GM12878 (cell line): ENCODE measurements around the gene HADHA. TPM values are rescaled to one million over a fixed set of nuclear protein-coding genes. Genes with fewer than 3 reads are reported as not detected.

Experiments
- ATAC-seq: fragments of 200-7000 bp; cut with Tn5 transposase; 3 replicates; pipeline ENCODE4 v1.9.1; 2020; ENCODE audit warnings: mild to moderate bottlenecking, moderate library complexity
- BruUV-seq: library from RNA; stranded (reverse); fragments of 400-500 nt; replicated peaks from 2 replicates; lab custom pipeline; 2021; lab: Mats Ljungman, UMichigan
- CTCF ChIA-PET: fragments of 300-600 bp; sonication (Branson Sonifier 250); formaldehyde crosslinking; extraction: SDS; loops from one replicate; lab custom pipeline; 2021; ENCODE audit warnings: inconsistent platforms; lab: Yijun Ruan, JAX
- POLR2A ChIA-PET: fragments of 350-600 bp; formaldehyde crosslinking; extraction: SDS; loops from one replicate; lab custom pipeline; 2021; ENCODE audit warnings: inconsistent platforms; lab: Charles Lee
- RAD21 ChIA-PET: fragments of 300-600 bp; sonication (Branson Sonifier 250); formaldehyde crosslinking; loops from one replicate; lab custom pipeline; 2023; ENCODE audit warnings: antibody characterized with exemption; ENCODE audit not compliant: unreplicated experiment; lab: Charles Lee
- SMC1A ChIA-PET: fragments of 300-600 bp; sonication (Branson Sonifier 250); formaldehyde crosslinking; loops from one replicate; lab custom pipeline; 2023; ENCODE audit not compliant: unreplicated experiment, uncharacterized antibody; lab: Charles Lee
- DNase-seq: peaks from one replicate; pipeline ENCODE4 v3.0.0-alpha.2; 2011; ENCODE audit warnings: low read depth, low spot score
- FAIRE-seq: peaks from 3 replicates; lab custom pipeline; 2011; peaks lifted over from hg19 to GRCh38; lab: Jason Lieb, UNC
- H2AFZ ChIP-seq: 2 replicates; pipeline ENCODE4 v1.6.0; 2011; ENCODE audit warnings: low read depth, low read length, control low read depth; ENCODE audit not compliant: control insufficient read depth
- H3K27ac ChIP-seq: 2 replicates; pipeline ENCODE4 v1.5.1; 2011; ENCODE audit warnings: control low read depth; ENCODE audit not compliant: control insufficient read depth, insufficient read depth
- H3K27me3 ChIP-seq, 2 experiments: replicated peaks in 1 of 2; 2 replicates each; pipeline versions ENCODE4 v1.6.0 to v1.6.1; 2011; ENCODE audit warnings: low read length in 1 of 2; ENCODE audit not compliant: control insufficient read depth in 2 of 2, insufficient read depth in 2 of 2
- H3K36me3 ChIP-seq, 2 experiments: 2 replicates each; pipeline ENCODE4 v1.5.1; 2011; ENCODE audit warnings: low read length in 1 of 2; ENCODE audit not compliant: control insufficient read depth in 2 of 2, insufficient read depth in 2 of 2
- H3K4me1 ChIP-seq: 2 replicates; pipeline ENCODE4 v1.6.1; 2011; ENCODE audit warnings: mild to moderate bottlenecking, low read length, moderate library complexity, mixed read lengths; ENCODE audit not compliant: control insufficient read depth, insufficient read depth
- H3K4me2 ChIP-seq: 2 replicates; pipeline ENCODE4 v1.6.0; 2011; ENCODE audit warnings: control low read depth; ENCODE audit not compliant: control insufficient read depth, insufficient read depth
- H3K4me3 ChIP-seq: fragments of 200-600 bp; sonication (generic); 2 replicates; pipeline ENCODE4 v1.5.1; 2016
- H3K79me2 ChIP-seq: 2 replicates; pipeline ENCODE4 v1.6.0; 2011; ENCODE audit warnings: low read length; ENCODE audit not compliant: control insufficient read depth, insufficient read depth
- H3K9ac ChIP-seq: 2 replicates; pipeline ENCODE4 v1.8.0; 2011; ENCODE audit warnings: low read length, control low read depth, mixed read lengths; ENCODE audit not compliant: control insufficient read depth, insufficient read depth
- H3K9me3 ChIP-seq: replicated peaks from 3 replicates; pipeline ENCODE4 v1.5.1; 2011; ENCODE audit warnings: mild to moderate bottlenecking, low read length; ENCODE audit not compliant: control insufficient read depth, insufficient read depth
- H4K20me1 ChIP-seq: 2 replicates; pipeline ENCODE4 v1.6.0; 2011; ENCODE audit not compliant: control insufficient read depth, insufficient read depth
- CBFB ChIP-seq: IDR thresholded peaks from 2 replicates; pipeline ENCODE4 v1.6.1; 2016; ENCODE audit warnings: antibody characterized with exemption, low read depth
- FOS ChIP-seq: IDR thresholded peaks from 3 replicates; pipeline ENCODE4 v1.6.1; 2011; ENCODE audit warnings: borderline replicate concordance; ENCODE audit not compliant: insufficient read length; ENCODE audit errors: extremely low read depth
- MXI1 ChIP-seq: fragments of 150-350 bp; IDR thresholded peaks from 2 replicates; pipeline ENCODE4 v1.6.1; 2011; ENCODE audit warnings: low read depth, mild to moderate bottlenecking, inconsistent platforms, low read length, improper control_type of control experiment
- NBN ChIP-seq: fragments of 450-650 bp; IDR thresholded peaks from 2 replicates; pipeline ENCODE4 v1.6.1; 2016
- NR2C1 ChIP-seq: fragments of 450-650 bp; IDR thresholded peaks from 2 replicates; pipeline ENCODE4 v1.6.1; 2017; ENCODE audit warnings: antibody characterized with exemption, mild to moderate bottlenecking, moderate library complexity
- RFX5 ChIP-seq: IDR thresholded peaks from 2 replicates; pipeline ENCODE4 v1.6.1; 2011; ENCODE audit warnings: low read depth, low read length, improper control_type of control experiment
- SIN3A ChIP-seq: IDR thresholded peaks from 2 replicates; pipeline ENCODE4 v1.6.1; 2012; ENCODE audit warnings: low read depth, low read length, improper control_type of control experiment
- SMAD1 ChIP-seq: fragments of 450-650 bp; IDR thresholded peaks from 2 replicates; pipeline ENCODE4 v1.6.1; 2018; ENCODE audit warnings: mild to moderate bottlenecking, low read depth; ENCODE audit not compliant: partially characterized antibody
- SPI1 ChIP-seq: IDR thresholded peaks from 2 replicates; pipeline ENCODE4 v1.6.1; 2011; ENCODE audit warnings: low read depth, mild to moderate bottlenecking, low read length, moderate library complexity, borderline replicate concordance; ENCODE audit not compliant: insufficient read depth
- TCF12 ChIP-seq: IDR thresholded peaks from 2 replicates; pipeline ENCODE4 v1.6.1; 2011; ENCODE audit warnings: low read depth, mild to moderate bottlenecking, low read length
- WGBS: methylation state at CpG from one replicate; pipeline ENCODE4 v1.1.6; 2016; ENCODE audit warnings: low lambda C conversion rate; ENCODE audit not compliant: insufficient replicate concordance, insufficient coverage; ENCODE audit errors: missing lambda C conversion rate; 5-methylcytosine and 5-hydroxymethylcytosine counted together
- in situ Hi-C: fragments of 300-500 bp; cut with MboI; formaldehyde crosslinking; loops from 9 replicates; pipeline ENCODE4 v1.14.3; 2018; ENCODE audit warnings: mixed read lengths
- intact Hi-C: fragments of 100-400 bp; cut with micrococcal nuclease; formaldehyde crosslinking; loops from one replicate; pipeline ENCODE4 v1.14.2; 2022; ENCODE audit not compliant: unreplicated experiment
- polyA plus RNA-seq, 11 experiments: library from polyadenylated mRNA; depleted of rRNA in 4 of 11; unstranded in 6 of 11; stranded (reverse) in 5 of 11; fragments of >200 nt; fragmentation: Nextera tagmentation in 4 of 11; fragmentation: Illumina TruSeq in 1 of 11; extraction: Ambion mirVana in 4 of 11; extraction: Trizol in 1 of 11; gene quantifications; 1 replicate in 1 of 11; 2 replicates in 10 of 11; pipeline versions ENCODE4 v1.2.1 to v1.2.3, GENCODE V29; 2011 to 2016; ENCODE audit warnings: inconsistent platforms in 2 of 11, missing spikeins in 2 of 11, low read depth in 1 of 11
- total RNA-seq, 4 experiments: library from RNA; depleted of rRNA in 3 of 4; stranded (reverse); fragments of >200 nt in 3 of 4; fragmentation: Illumina TruSeq in 1 of 4; extraction: Trizol in 1 of 4; gene quantifications; 2 replicates each; pipeline versions ENCODE4 v1.2.1 to v1.2.3, GENCODE V29; 2013 to 2021
- TF ChIP-seq, protein P1 (sequence below): fragments of 450-650 bp; formaldehyde crosslinking; IDR thresholded peaks from 2 replicates; pipeline ENCODE4 v1.4.0; 2020; ENCODE audit warnings: mild to moderate bottlenecking, moderate library complexity
- TF ChIP-seq, protein P2 (sequence below): fragments of 450-650 bp; IDR thresholded peaks from 2 replicates; pipeline ENCODE4 v1.6.1; 2017; ENCODE audit warnings: mild to moderate bottlenecking, moderate library complexity
- TF ChIP-seq, protein P3 (sequence below): fragments of 150-350 bp; IDR thresholded peaks from 2 replicates; pipeline ENCODE4 v1.6.1; 2016; ENCODE audit warnings: low read depth, low read length

The HADHA gene
- total and polyA plus RNA-seq, 10 of the 15 experiments (the other 5 are each of a cell fraction or from before 2014, with no cell fraction given): 109 to 207 (median 165) TPM

GRCh38 chr2:26274058-26274613 lies 29.7 kb upstream of the HADHA start:
- FAIRE-seq (no peak), ATAC-seq (no peak), DNase-seq (no peak)
- H3K4me3 ChIP-seq: no peak overlapping the region
- peaks cover 0 to 14% of the 10 kb centered on the region in 2 experiments for H3K36me3 ChIP-seq
- ChIA-PET SMC1A (interaction anchor here (1.0 to 2.6 kb wide), 7 partner anchors 14 to 39 kb away, joined by 3 to 12 read pairs (median 4); partner anchors contain the start of genes HADHA and HADHB), CTCF (interaction anchor here (0.6 to 1.6 kb wide), 5 partner anchors 11 to 57 kb away, joined by 3 to 5 read pairs (median 3); no protein-coding TSS in a partner anchor), POLR2A (interaction anchor here (1.1 kb wide), 1 partner anchor 29 kb away, joined by 3 read pairs; no protein-coding TSS in a partner anchor), RAD21 (interaction anchor here (0.9 kb wide), 1 partner anchor 75 kb away, joined by 3 read pairs; no protein-coding TSS in a partner anchor)
- no peak overlapping the region for H3K4me2 ChIP-seq
- BruUV-seq: no TSS peak
- no peaks in the 10 kb centered on the region for H3K79me2 ChIP-seq
- no peaks in the 10 kb centered on the region for H4K20me1 ChIP-seq
- in situ Hi-C loops: no loop called here
- peaks cover 6% of the 10 kb centered on the region for H3K4me1 ChIP-seq
- H3K9ac ChIP-seq: no peak overlapping the region
- WGBS: 95% methylated on average over 5 of the region's 5 CpGs
- H3K27ac ChIP-seq: no peak overlapping the region
- H3K9me3 ChIP-seq: no peaks in the 10 kb centered on the region
- intact Hi-C loops: no loop called here
- H2AFZ ChIP-seq: no peak overlapping the region
- no peaks in the 10 kb centered on the region for H3K27me3 ChIP-seq
- TF ChIP-seq MXI1 (no peak), SIN3A (no peak), NR2C1 (no peak), RFX5 (no peak), SPI1 (no peak), CBFB (no peak), TCF12 (no peak), FOS (no peak), NBN (no peak), SMAD1 (no peak)
- TF ChIP-seq, protein P1, sequence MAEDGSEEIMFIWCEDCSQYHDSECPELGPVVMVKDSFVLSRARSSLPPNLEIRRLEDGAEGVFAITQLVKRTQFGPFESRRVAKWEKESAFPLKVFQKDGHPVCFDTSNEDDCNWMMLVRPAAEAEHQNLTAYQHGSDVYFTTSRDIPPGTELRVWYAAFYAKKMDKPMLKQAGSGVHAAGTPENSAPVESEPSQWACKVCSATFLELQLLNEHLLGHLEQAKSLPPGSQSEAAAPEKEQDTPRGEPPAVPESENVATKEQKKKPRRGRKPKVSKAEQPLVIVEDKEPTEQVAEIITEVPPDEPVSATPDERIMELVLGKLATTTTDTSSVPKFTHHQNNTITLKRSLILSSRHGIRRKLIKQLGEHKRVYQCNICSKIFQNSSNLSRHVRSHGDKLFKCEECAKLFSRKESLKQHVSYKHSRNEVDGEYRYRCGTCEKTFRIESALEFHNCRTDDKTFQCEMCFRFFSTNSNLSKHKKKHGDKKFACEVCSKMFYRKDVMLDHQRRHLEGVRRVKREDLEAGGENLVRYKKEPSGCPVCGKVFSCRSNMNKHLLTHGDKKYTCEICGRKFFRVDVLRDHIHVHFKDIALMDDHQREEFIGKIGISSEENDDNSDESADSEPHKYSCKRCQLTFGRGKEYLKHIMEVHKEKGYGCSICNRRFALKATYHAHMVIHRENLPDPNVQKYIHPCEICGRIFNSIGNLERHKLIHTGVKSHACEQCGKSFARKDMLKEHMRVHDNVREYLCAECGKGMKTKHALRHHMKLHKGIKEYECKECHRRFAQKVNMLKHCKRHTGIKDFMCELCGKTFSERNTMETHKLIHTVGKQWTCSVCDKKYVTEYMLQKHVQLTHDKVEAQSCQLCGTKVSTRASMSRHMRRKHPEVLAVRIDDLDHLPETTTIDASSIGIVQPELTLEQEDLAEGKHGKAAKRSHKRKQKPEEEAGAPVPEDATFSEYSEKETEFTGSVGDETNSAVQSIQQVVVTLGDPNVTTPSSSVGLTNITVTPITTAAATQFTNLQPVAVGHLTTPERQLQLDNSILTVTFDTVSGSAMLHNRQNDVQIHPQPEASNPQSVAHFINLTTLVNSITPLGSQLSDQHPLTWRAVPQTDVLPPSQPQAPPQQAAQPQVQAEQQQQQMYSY (CRISPR knock-in tag): no peak
- TF ChIP-seq, protein P2, sequence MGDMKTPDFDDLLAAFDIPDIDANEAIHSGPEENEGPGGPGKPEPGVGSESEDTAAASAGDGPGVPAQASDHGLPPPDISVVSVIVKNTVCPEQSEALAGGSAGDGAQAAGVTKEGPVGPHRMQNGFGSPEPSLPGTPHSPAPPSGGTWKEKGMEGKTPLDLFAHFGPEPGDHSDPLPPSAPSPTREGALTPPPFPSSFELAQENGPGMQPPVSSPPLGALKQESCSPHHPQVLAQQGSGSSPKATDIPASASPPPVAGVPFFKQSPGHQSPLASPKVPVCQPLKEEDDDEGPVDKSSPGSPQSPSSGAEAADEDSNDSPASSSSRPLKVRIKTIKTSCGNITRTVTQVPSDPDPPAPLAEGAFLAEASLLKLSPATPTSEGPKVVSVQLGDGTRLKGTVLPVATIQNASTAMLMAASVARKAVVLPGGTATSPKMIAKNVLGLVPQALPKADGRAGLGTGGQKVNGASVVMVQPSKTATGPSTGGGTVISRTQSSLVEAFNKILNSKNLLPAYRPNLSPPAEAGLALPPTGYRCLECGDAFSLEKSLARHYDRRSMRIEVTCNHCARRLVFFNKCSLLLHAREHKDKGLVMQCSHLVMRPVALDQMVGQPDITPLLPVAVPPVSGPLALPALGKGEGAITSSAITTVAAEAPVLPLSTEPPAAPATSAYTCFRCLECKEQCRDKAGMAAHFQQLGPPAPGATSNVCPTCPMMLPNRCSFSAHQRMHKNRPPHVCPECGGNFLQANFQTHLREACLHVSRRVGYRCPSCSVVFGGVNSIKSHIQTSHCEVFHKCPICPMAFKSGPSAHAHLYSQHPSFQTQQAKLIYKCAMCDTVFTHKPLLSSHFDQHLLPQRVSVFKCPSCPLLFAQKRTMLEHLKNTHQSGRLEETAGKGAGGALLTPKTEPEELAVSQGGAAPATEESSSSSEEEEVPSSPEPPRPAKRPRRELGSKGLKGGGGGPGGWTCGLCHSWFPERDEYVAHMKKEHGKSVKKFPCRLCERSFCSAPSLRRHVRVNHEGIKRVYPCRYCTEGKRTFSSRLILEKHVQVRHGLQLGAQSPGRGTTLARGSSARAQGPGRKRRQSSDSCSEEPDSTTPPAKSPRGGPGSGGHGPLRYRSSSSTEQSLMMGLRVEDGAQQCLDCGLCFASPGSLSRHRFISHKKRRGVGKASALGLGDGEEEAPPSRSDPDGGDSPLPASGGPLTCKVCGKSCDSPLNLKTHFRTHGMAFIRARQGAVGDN: no peak
- TF ChIP-seq, protein P3, sequence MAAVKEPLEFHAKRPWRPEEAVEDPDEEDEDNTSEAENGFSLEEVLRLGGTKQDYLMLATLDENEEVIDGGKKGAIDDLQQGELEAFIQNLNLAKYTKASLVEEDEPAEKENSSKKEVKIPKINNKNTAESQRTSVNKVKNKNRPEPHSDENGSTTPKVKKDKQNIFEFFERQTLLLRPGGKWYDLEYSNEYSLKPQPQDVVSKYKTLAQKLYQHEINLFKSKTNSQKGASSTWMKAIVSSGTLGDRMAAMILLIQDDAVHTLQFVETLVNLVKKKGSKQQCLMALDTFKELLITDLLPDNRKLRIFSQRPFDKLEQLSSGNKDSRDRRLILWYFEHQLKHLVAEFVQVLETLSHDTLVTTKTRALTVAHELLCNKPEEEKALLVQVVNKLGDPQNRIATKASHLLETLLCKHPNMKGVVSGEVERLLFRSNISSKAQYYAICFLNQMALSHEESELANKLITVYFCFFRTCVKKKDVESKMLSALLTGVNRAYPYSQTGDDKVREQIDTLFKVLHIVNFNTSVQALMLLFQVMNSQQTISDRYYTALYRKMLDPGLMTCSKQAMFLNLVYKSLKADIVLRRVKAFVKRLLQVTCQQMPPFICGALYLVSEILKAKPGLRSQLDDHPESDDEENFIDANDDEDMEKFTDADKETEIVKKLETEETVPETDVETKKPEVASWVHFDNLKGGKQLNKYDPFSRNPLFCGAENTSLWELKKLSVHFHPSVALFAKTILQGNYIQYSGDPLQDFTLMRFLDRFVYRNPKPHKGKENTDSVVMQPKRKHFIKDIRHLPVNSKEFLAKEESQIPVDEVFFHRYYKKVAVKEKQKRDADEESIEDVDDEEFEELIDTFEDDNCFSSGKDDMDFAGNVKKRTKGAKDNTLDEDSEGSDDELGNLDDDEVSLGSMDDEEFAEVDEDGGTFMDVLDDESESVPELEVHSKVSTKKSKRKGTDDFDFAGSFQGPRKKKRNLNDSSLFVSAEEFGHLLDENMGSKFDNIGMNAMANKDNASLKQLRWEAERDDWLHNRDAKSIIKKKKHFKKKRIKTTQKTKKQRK: no peak
